Stimulated activated memory B cell treated with anti-CD40 and anti-IgM and Interleukin-4, amounts not matched to agents 10 μg/mL and 1 μg/mL and 100 μg/mL, for 72 hours (primary cell): ENCODE results near the gene WNT9A.

Source experiments
- ATAC-seq: fragments of 150-1000 bp; cut with Tn5 transposase; 2 replicates; pipeline ENCODE4 v1.10.0; 2021
- H3K27ac Mint-ChIP-seq: one replicate; pipeline ENCODE4 v1.8.0; 2022; ENCODE audit warnings: mild to moderate bottlenecking, mixed read lengths
- H3K27me3 Mint-ChIP-seq: one replicate; pipeline ENCODE4 v1.8.0; 2022; ENCODE audit warnings: mixed read lengths
- H3K36me3 Mint-ChIP-seq: one replicate; pipeline ENCODE4 v1.8.0; 2022; ENCODE audit warnings: mixed read lengths
- H3K4me1 Mint-ChIP-seq: one replicate; pipeline ENCODE4 v1.8.0; 2022; ENCODE audit warnings: mixed read lengths
- H3K4me3 Mint-ChIP-seq: one replicate; pipeline ENCODE4 v1.8.0; 2022; ENCODE audit warnings: mild to moderate bottlenecking, moderate library complexity, mixed read lengths
- H3K9me3 Mint-ChIP-seq: one replicate; pipeline ENCODE4 v1.8.0; 2022; ENCODE audit warnings: mixed read lengths

WNT9A gene

DNA sequence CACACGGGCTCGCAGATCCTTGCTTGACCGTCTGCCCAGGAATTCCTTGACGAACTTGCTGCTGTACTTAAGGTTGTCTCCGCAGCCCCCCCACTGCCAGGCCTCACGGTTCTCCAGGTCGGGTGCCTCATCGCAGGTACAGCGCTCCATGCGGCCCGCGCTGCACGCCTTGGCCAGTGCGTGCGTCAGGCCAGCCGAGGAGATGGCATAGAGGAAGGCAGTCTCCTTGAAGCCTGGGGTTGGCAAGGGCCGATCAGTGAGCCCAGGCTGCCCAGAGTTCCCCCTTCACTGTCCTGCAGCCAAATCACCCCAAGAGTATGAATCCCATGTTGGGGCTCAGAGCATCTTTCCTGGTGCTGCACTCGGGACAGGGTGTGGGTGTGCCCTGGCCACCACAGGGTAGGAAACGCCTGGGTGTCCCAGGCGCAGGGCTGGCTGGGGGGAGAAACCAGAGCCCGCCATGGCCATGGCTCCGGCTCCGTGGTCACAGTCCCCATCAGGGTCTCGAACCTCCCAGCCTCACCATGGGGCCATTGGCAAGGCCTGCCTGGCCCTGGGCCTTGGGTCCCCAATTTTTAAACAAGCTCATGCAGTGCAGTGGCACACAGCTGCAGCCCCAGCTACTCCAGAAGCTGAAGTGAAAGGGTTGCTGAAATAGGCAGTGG, 23.4 kb downstream of the WNT9A start:
- Mint-ChIP-seq H3K9me3 (no peaks in the 10 kb centered on the region), H3K36me3 (no peaks in the 10 kb centered on the region), H3K27ac (no peak overlapping the region), H3K27me3 (peaks cover 30% of the 10 kb centered on the region), H3K4me3 (no peak overlapping the region), H3K4me1 (no peaks in the 10 kb centered on the region)
- no peak for ATAC-seq

DNA sequence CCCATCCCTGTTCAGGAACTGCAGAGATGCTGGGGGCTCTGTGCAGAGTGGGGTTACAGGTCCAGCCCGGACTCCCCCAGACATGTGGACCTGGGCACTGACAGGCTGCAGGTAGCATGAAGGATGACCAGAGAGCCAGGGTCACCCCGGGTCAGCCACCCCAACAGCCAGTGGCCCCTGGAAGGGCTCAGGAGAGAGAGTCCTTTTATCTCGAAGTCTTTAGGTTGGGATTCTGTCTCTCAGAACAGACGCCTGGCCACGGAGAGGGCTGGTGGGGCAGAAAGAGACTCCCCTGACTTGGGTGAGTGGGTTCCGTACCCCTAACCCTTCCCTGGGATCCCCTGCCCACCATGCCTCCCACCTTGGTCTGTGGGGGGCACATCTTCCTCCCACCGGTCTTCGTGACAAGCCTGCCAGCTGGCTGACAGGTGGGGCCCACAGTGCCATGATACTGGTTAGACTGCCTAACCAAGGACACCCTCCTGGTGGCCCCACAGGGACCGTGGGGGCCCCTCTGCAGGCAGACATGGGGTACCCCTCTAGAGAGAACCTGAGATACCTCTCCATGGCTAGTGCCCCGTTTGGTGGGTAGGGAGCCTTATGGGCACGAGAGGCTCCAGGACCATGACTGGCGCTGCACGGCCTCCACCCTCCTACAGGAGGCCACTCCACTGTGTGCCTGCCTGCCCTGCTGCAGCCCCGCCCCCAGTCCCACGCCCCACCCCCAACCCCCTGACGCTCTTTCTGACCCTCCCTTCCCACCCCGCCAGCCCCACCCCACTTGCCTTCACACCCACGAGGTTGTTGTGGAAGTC, 24.2 kb downstream of the WNT9A start:
- ATAC-seq: no peak

GRCh38 chr1:227922501-227923352, 25.0 kb downstream of the WNT9A start:
- H3K4me1 Mint-ChIP-seq: no peaks in the 10 kb centered on the region
- H3K9me3 Mint-ChIP-seq: no peaks in the 10 kb centered on the region
- peaks cover 39% of the 10 kb centered on the region for H3K27me3 Mint-ChIP-seq
- H3K27ac Mint-ChIP-seq: no peak overlapping the region
- H3K36me3 Mint-ChIP-seq: no peaks in the 10 kb centered on the region
- no peak overlapping the region for H3K4me3 Mint-ChIP-seq
- no peak for ATAC-seq

More for the DNA sequence above, 24.2 kb downstream of the WNT9A start:
- Mint-ChIP-seq H3K4me3 (no peak overlapping the region), H3K9me3 (no peaks in the 10 kb centered on the region), H3K36me3 (no peaks in the 10 kb centered on the region), H3K27me3 (peaks cover 30% of the 10 kb centered on the region), H3K4me1 (no peaks in the 10 kb centered on the region), H3K27ac (no peak overlapping the region)

- Mint-ChIP-seq H3K4me1 (no peaks in the 10 kb centered on the region), H3K4me3 (no peak overlapping the region), H3K36me3 (no peaks in the 10 kb centered on the region), H3K27me3 (peaks cover 43% of the 10 kb centered on the region), H3K9me3 (no peaks in the 10 kb centered on the region), H3K27ac (no peak overlapping the region)
- ATAC-seq: peak; percentile 3
Observed at GRCh38 chr1:227921461-227922185, 26.1 kb downstream of the WNT9A start.

- H3K9me3 Mint-ChIP-seq: no peaks in the 10 kb centered on the region
- no peak overlapping the region for H3K27ac Mint-ChIP-seq
- H3K4me1 Mint-ChIP-seq: no peaks in the 10 kb centered on the region
- no peaks in the 10 kb centered on the region for H3K36me3 Mint-ChIP-seq
- no peak overlapping the region for H3K4me3 Mint-ChIP-seq
- ATAC-seq: no peak
- peaks cover 36% of the 10 kb centered on the region for H3K27me3 Mint-ChIP-seq
Observed at GRCh38 chr1:227920896-227921295, 26.8 kb downstream of the WNT9A start.

- no peak overlapping the region for H3K4me3 Mint-ChIP-seq
- H3K27me3 Mint-ChIP-seq: peaks cover 32% of the 10 kb centered on the region
- ATAC-seq: no peak
- no peaks in the 10 kb centered on the region for H3K4me1 Mint-ChIP-seq
- no peak overlapping the region for H3K27ac Mint-ChIP-seq
- H3K9me3 Mint-ChIP-seq: no peaks in the 10 kb centered on the region
- no peaks in the 10 kb centered on the region for H3K36me3 Mint-ChIP-seq
Observed at GRCh38 chr1:227920426-227920825, 27.3 kb downstream of the WNT9A start.

- H3K4me3 Mint-ChIP-seq: no peak overlapping the region
- peaks cover 37% of the 10 kb centered on the region for H3K27me3 Mint-ChIP-seq
- H3K9me3 Mint-ChIP-seq: no peaks in the 10 kb centered on the region
- H3K4me1 Mint-ChIP-seq: no peaks in the 10 kb centered on the region
- no peak overlapping the region for H3K27ac Mint-ChIP-seq
- no peaks in the 10 kb centered on the region for H3K36me3 Mint-ChIP-seq
- ATAC-seq: no peak
Observed at GRCh38 chr1:227919906-227920305, 27.8 kb downstream of the WNT9A start.

- no peak overlapping the region for H3K4me3 Mint-ChIP-seq
Observed at GRCh38 chr1:227918736-227919135, 29.0 kb downstream of the WNT9A start.

DNA sequence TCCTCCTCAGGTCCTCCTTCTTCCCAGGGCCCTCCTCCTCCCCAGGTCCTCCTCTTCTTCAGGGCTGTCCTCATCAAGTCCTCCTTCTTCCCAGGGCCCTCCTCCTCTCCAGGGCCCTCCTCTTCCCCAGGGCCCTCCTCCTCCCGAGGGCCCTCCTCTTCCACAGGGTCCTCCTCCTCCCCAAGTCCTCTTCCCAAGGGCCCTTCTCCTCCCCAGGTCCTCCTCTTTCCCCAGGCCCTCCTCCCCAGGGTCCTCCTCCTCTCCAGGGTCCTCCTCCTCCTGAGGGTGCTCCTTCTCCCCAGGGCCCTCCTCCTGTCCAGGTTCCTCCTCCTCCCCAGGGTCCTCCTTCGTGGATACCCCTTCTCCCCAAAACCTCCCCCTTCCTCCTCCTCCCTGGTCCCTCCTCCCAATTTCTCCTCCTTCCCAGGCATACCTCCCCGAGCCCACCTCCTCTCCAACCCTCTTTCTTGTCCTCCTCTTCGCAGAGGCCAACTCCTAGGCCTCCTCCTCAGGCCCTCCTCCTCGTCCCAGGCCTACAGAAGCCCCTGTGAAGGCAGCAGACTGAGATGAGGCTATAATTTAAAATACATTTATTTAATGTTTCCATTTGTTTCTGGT, 29.5 kb downstream of the WNT9A start:
- H3K9me3 Mint-ChIP-seq: no peaks in the 10 kb centered on the region
- H3K36me3 Mint-ChIP-seq: no peaks in the 10 kb centered on the region
- H3K27me3 Mint-ChIP-seq: peaks cover 35% of the 10 kb centered on the region
- H3K27ac Mint-ChIP-seq: no peak overlapping the region
- no peak for ATAC-seq
- no peaks in the 10 kb centered on the region for H3K4me1 Mint-ChIP-seq
- H3K4me3 Mint-ChIP-seq: no peak overlapping the region

More at GRCh38 chr1:227918736-227919135, 29.0 kb downstream of the WNT9A start:
- H3K27ac Mint-ChIP-seq: no peak overlapping the region
- no peaks in the 10 kb centered on the region for H3K36me3 Mint-ChIP-seq
- ATAC-seq: no peak
- H3K27me3 Mint-ChIP-seq: peaks cover 35% of the 10 kb centered on the region
- H3K9me3 Mint-ChIP-seq: no peaks in the 10 kb centered on the region
- no peaks in the 10 kb centered on the region for H3K4me1 Mint-ChIP-seq

DNA sequence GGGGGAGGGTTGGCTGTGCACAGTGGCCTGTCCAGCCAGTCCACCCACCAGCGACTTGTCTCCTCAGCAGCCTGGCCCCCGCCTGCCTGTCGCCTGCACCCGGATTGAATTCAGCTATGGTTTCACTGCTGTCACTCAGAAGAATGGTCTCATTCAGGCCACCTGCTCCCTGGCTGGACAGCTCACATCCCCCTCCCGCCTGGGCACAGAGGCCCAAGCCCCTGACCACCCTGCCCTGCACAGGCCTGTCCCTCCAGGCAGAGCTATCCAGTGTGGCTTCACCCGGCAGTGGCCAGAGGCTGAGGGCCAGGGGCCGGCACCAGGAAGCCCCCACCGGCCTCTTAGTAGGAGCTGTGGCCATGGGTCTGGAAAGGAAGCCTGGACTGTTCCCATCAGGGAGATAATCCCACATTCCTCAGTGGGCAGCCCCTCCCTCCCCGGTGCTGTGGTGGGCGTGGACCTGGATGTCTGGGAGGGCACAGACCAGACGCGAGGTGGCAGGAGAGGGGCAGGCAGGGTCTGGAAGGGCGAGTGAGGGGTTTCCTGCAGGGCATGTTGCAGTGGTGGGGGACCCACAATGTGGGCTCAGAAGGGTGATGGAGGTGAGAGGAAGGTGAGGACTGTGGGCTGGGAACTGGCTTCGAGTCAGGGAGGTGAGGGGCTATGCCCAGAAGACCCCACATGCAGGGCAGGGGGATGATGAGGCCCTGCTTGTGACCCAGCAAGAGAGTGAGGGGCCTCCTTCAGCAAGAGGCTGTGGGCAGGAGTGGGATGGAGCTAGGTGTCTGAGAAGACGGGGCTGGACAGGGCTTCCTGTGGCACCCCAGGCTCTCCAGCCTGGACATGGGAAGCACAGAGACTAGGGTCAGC, 30.4 kb downstream of the WNT9A start:
- no peak overlapping the region for H3K27ac Mint-ChIP-seq
- no peaks in the 10 kb centered on the region for H3K36me3 Mint-ChIP-seq
- no peaks in the 10 kb centered on the region for H3K9me3 Mint-ChIP-seq
- no peaks in the 10 kb centered on the region for H3K4me1 Mint-ChIP-seq
- H3K4me3 Mint-ChIP-seq: no peak overlapping the region
- ATAC-seq: no peak
- peaks cover 39% of the 10 kb centered on the region for H3K27me3 Mint-ChIP-seq

- Mint-ChIP-seq H3K4me1 (no peaks in the 10 kb centered on the region), H3K4me3 (no peak overlapping the region), H3K9me3 (no peaks in the 10 kb centered on the region), H3K36me3 (no peaks in the 10 kb centered on the region), H3K27me3 (peaks cover 41% of the 10 kb centered on the region), H3K27ac (no peak overlapping the region)
- ATAC-seq: no peak
Observed at GRCh38 chr1:227916655-227917054, 31.1 kb downstream of the WNT9A start.

GRCh38 chr1:227915564-227916553, 31.9 kb downstream of the WNT9A start:
- Mint-ChIP-seq H3K27me3 (peaks cover 49% of the 10 kb centered on the region), H3K4me1 (no peaks in the 10 kb centered on the region), H3K4me3 (no peak overlapping the region), H3K27ac (no peak overlapping the region), H3K9me3 (no peaks in the 10 kb centered on the region), H3K36me3 (no peaks in the 10 kb centered on the region)
- no peak for ATAC-seq
